Measurements from ENCODE around the gene WWOX.

WWOX gene

GRCh38 chr16:78696797-78697196, 597.3 kb downstream of the WWOX start:
- no peak for DNase-seq (ENCODE audit: extremely low read depth in 1 of 2, low read depth in 1 of 2)

GRCh38 chr16:78697426-78697825, 598.0 kb downstream of the WWOX start:
- DNase-seq (ENCODE audit: extremely low read depth in 1 of 2, low read depth in 1 of 2), result no peak

- DNase-seq (ENCODE audit: extremely low read depth in 1 of 2, low read depth in 1 of 2), result no peak
Observed at GRCh38 chr16:78703936-78704335, 604.5 kb downstream of the WWOX start.

- DNase-seq (ENCODE audit: extremely low read depth in 1 of 2, low read depth in 1 of 2), result no peak
Observed at GRCh38 chr16:78704416-78704815, 605.0 kb downstream of the WWOX start.

- DNase-seq (ENCODE audit: extremely low read depth in 1 of 2, low read depth in 1 of 2), result no peak
Observed at GRCh38 chr16:78705694-78706093, 606.2 kb downstream of the WWOX start.

GRCh38 chr16:78706637-78707036, 607.2 kb downstream of the WWOX start:
- DNase-seq (ENCODE audit: extremely low read depth in 1 of 2, low read depth in 1 of 2), result no peak

- DNase-seq (ENCODE audit: extremely low read depth in 1 of 2, low read depth in 1 of 2), result no peak
Observed at GRCh38 chr16:78709137-78709884, 609.9 kb downstream of the WWOX start.

- DNase-seq (ENCODE audit: extremely low read depth in 1 of 2, low read depth in 1 of 2), result no peak
Observed at GRCh38 chr16:78715106-78715505, 615.7 kb downstream of the WWOX start.

- DNase-seq (ENCODE audit: extremely low read depth in 1 of 2, low read depth in 1 of 2), result no peak
Observed at GRCh38 chr16:78715673-78716072, 616.2 kb downstream of the WWOX start.

- DNase-seq (ENCODE audit: extremely low read depth in 1 of 2, low read depth in 1 of 2), result no peak
Observed at GRCh38 chr16:78718141-78718540, 618.7 kb downstream of the WWOX start.

- DNase-seq (ENCODE audit: extremely low read depth in 1 of 2, low read depth in 1 of 2), result no peak
Observed at GRCh38 chr16:78720416-78720815, 621.0 kb downstream of the WWOX start.

- no peak for DNase-seq (ENCODE audit: extremely low read depth in 1 of 2, low read depth in 1 of 2)
Observed at GRCh38 chr16:78727536-78727935, 628.1 kb downstream of the WWOX start.

- no peak for DNase-seq (ENCODE audit: extremely low read depth in 1 of 2, low read depth in 1 of 2)
Observed at GRCh38 chr16:78729687-78730086, 630.2 kb downstream of the WWOX start.

GRCh38 chr16:78731785-78732184, 632.3 kb downstream of the WWOX start:
- DNase-seq (ENCODE audit: extremely low read depth in 1 of 2, low read depth in 1 of 2), result no peak

GRCh38 chr16:78732696-78733095, 633.2 kb downstream of the WWOX start:
- no peak for DNase-seq (ENCODE audit: extremely low read depth in 1 of 2, low read depth in 1 of 2)

- no peak for DNase-seq (ENCODE audit: extremely low read depth in 1 of 2, low read depth in 1 of 2)
Observed at GRCh38 chr16:78735337-78735736, 635.9 kb downstream of the WWOX start.

- no peak for DNase-seq (ENCODE audit: extremely low read depth in 1 of 2, low read depth in 1 of 2)
Observed at GRCh38 chr16:78737630-78738029, 638.2 kb downstream of the WWOX start.

- DNase-seq (ENCODE audit: extremely low read depth in 1 of 2, low read depth in 1 of 2), result no peak
Observed at GRCh38 chr16:78738557-78738956, 639.1 kb downstream of the WWOX start.

- no peak for DNase-seq (ENCODE audit: extremely low read depth in 1 of 2, low read depth in 1 of 2)
Observed at GRCh38 chr16:78740269-78740668, 640.8 kb downstream of the WWOX start.

GRCh38 chr16:78742501-78743283, 643.2 kb downstream of the WWOX start:
- peak; percentile 49 to 79 for DNase-seq (ENCODE audit: extremely low read depth in 1 of 2, low read depth in 1 of 2)

- DNase-seq (ENCODE audit: extremely low read depth in 1 of 2, low read depth in 1 of 2), result no peak
Observed at GRCh38 chr16:78743556-78743955, 644.1 kb downstream of the WWOX start.

GRCh38 chr16:78744099-78744498, 644.6 kb downstream of the WWOX start:
- no peak for DNase-seq (ENCODE audit: extremely low read depth in 1 of 2, low read depth in 1 of 2)

Measured in stimulated activated CD8-positive, alpha-beta memory T cell treated with anti-CD3 and anti-CD28 coated beads, Interleukin-7, amount 100 ng/mL, for 48 hours (primary cell).